K562 (cell line): Measurements from ENCODE around the gene ATF7IP. TPM values are rescaled to one million over a fixed set of nuclear protein-coding genes. Genes with fewer than 3 reads are reported as not detected.

ENCODE experiments used
- ARNT ChIP-seq, 2 experiments: fragments of 450-650 bp; IDR thresholded peaks; 2 replicates each; pipeline ENCODE4 v1.6.1; 2016; ENCODE audit warnings: mild to moderate bottlenecking in 1 of 2
- CBX1 ChIP-seq: sonication (generic); IDR thresholded peaks from 2 replicates; pipeline ENCODE4 v1.6.1; 2016; ENCODE audit warnings: antibody characterized with exemption, low read depth, mild to moderate bottlenecking
- CBX3 ChIP-seq, 2 experiments: IDR thresholded peaks; 1 replicate in 1 of 2; 2 replicates in 1 of 2; pipeline ENCODE4 v1.6.1; 2012; ENCODE audit warnings: inconsistent platforms in 2 of 2, low read length in 2 of 2, borderline replicate concordance in 1 of 2, control low read depth in 1 of 2
- CHAMP1 ChIP-seq: fragments of 450-650 bp; IDR thresholded peaks from 2 replicates; pipeline ENCODE4 v1.6.1; 2016; ENCODE audit warnings: mild to moderate bottlenecking
- ETV6 ChIP-seq, 3 experiments: fragments of 150-350 bp in 1 of 3; sonication (generic) in 1 of 3; formaldehyde crosslinking in 1 of 3; IDR thresholded peaks; 2 replicates each; pipeline versions ENCODE4 v1.6.1 to v1.8.0; 2014 to 2022; ENCODE audit warnings: borderline replicate concordance in 2 of 3, low read depth in 2 of 3, antibody characterized with exemption in 1 of 3, low read length in 1 of 3, mild to moderate bottlenecking in 1 of 3, missing genetic modification reagents in 1 of 3
- L3MBTL2 ChIP-seq: fragments of 450-650 bp; IDR thresholded peaks from 2 replicates; pipeline ENCODE4 v1.6.1; 2016; ENCODE audit warnings: mild to moderate bottlenecking, moderate library complexity
- MEIS2 ChIP-seq: fragments of 450-650 bp; IDR thresholded peaks from 2 replicates; pipeline ENCODE4 v1.6.1; 2014; ENCODE audit warnings: mild to moderate bottlenecking; ENCODE audit not compliant: partially characterized antibody
- MNT ChIP-seq, 2 experiments: fragments of 450-650 bp; conservative IDR thresholded peaks; 2 replicates each; pipeline ENCODE4 v1.6.1; 2017; ENCODE audit warnings: mild to moderate bottlenecking in 2 of 2, moderate library complexity in 2 of 2
- RAD51 ChIP-seq: fragments of 450-650 bp; IDR thresholded peaks from 2 replicates; pipeline ENCODE4 v1.7.1; 2016; ENCODE audit warnings: low read depth, mild to moderate bottlenecking, borderline replicate concordance
- SFPQ ChIP-seq: fragments of 200-400 bp; formaldehyde crosslinking; IDR thresholded peaks from 2 replicates; pipeline ENCODE4 v1.6.1; 2017; ENCODE audit warnings: mild to moderate bottlenecking, low read depth, low read length, moderate library complexity
- TBP ChIP-seq: optimal IDR thresholded peaks from 2 replicates; pipeline ENCODE3; 2011; ENCODE audit warnings: low read depth, low read length, improper control_type of control experiment
- TCF15 ChIP-seq: fragments of 250-450 bp; sonication (Bioruptor Pico); IDR thresholded peaks from 2 replicates; pipeline ENCODE4 v1.8.0; 2022; ENCODE audit warnings: moderate library complexity, mild to moderate bottlenecking, inconsistent platforms
- TEAD2 ChIP-seq: fragments of 450-650 bp; IDR thresholded peaks from 2 replicates; pipeline ENCODE4 v1.6.1; 2016; ENCODE audit warnings: missing genetic modification characterization, control low read depth, missing compliant biosample characterization
- VEZF1 ChIP-seq: fragments of 200-800 bp; sonication (Bioruptor generic); IDR thresholded peaks from 2 replicates; pipeline ENCODE4 v1.6.1; 2017; ENCODE audit warnings: missing genetic modification characterization, missing compliant biosample characterization
- polyA plus RNA-seq, 8 experiments: library from polyadenylated mRNA; depleted of rRNA in 4 of 8; stranded (reverse) in 5 of 8; unstranded in 3 of 8; fragments of >200 nt; fragmentation: Nextera tagmentation in 2 of 8; fragmentation: Illumina TruSeq in 1 of 8; extraction: Ambion mirVana in 2 of 8; extraction: Trizol in 1 of 8; gene quantifications; 2 replicates each; pipeline versions ENCODE4 v1.2.1 to v1.2.3, GENCODE V29; 2011 to 2014; ENCODE audit warnings: inconsistent platforms in 1 of 8, missing spikeins in 1 of 8
- total RNA-seq, 7 experiments: library from RNA; depleted of rRNA in 6 of 7; stranded (reverse); fragments of >200 nt in 6 of 7; fragmentation: Illumina TruSeq in 2 of 7; extraction: Trizol in 2 of 7; gene quantifications; 2 replicates each; pipeline versions ENCODE4 v1.2.1 to v1.2.3, GENCODE V29; 2011 to 2021; ENCODE audit warnings: low replicate concordance in 1 of 7

The ATF7IP gene
- total and polyA plus RNA-seq, 9 of the 15 experiments (the other 6 are each of a cell fraction or from before 2014, with no cell fraction given): 2.8 to 27.1 (median 11.0) TPM

GRCh38 chr12:14365294-14366208 lies at the start of gene ATF7IP (continued):
- peak; percentile 84 for TF ChIP-seq VEZF1 (CRISPR knock-in tag)
- TF ChIP-seq MEIS2: no peak
- TF ChIP-seq ETV6 (IDR thresholded peaks at IDR 0.05; ENCODE audit: borderline replicate concordance in 1 of 2, low read depth in 2 of 2, low read length in 1 of 2): no peak
- TF ChIP-seq ETV6 (CRISPR knock-in tag; IDR thresholded peaks at IDR 0.05; ENCODE audit: borderline replicate concordance): no peak
- TF ChIP-seq CHAMP1: peak; percentile 20; the same call in 1 of the 2 replicates
- TF ChIP-seq L3MBTL2: peak; percentile 81
- no peak for TF ChIP-seq TCF15 (CRISPR knock-in tag)
- peak; percentile 82 for TF ChIP-seq RAD51
- TF ChIP-seq TBP: peak; percentile 34
- peak in 1 of 2 experiments; percentile 88; a peak in 2 of 4 replicates for TF ChIP-seq ARNT (IDR thresholded peaks at IDR 0.05)
- TF ChIP-seq MNT (conservative IDR thresholded peaks at IDR 0.05): peak; percentile 52 to 58; a peak in 2 of 4 replicates
- TF ChIP-seq TEAD2: no peak
- 0 out of 2 replicates have a peak, but pooled peaks have one; percentile 69 for TF ChIP-seq CBX1
- TF ChIP-seq CBX3 (IDR thresholded peaks at IDR 0.05; ENCODE audit: borderline replicate concordance in 1 of 2, low read length in 2 of 2): peak in 1 of 2 experiments; percentile 45; a peak in 1 of 3 replicates
- TF ChIP-seq SFPQ: no peak
